ENCODE data around the gene HNF4A. TPM values are rescaled to one million over a fixed set of nuclear protein-coding genes. Genes with fewer than 3 reads are reported as not detected.

HNF4A gene
- total RNA-seq, 2 donors from 2014 or later, result 28.3 to 28.5 TPM

DNA sequence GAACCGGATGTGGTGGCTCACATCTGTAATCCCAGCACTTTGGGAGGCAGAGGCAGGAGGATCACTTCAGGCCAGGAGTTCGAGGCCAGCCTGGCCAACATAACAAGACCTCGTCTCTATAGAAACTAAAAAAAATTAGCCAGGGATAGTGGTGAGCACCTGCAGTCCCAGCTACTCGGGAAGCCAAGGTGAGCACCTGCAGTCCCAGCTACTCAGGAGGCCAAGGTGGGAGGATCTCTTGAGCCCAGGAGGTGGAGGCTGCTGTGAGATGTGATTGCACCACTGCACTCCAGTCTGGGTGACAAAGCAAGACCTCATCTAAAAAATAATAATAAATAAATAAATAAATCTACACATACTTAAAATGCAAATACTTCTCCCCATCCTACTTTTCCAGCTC, 65.0 kb downstream of the HNF4A start:
- no peak for ATAC-seq
- intact Hi-C loops (cut with DNase I), result no loop called here

DNA sequence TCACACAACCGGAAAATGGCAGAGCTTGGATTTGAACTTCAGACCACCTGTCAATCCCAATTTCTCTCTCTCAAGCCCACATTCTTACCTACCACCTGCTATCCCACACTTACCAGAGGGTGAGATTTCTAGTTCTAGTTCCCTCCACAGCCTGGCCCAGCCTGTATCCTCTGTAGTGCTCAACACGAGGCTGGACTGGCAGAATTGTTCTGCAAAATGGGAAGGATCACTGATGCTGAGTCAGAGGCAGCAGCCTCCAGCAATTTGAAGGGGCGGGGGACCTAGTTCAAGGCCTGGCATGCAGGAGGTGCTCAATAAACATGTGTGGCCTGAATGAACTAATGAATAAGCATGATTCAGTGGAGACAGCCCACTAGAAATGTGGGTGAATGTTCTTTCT, 66.6 kb downstream of the HNF4A start:
- intact Hi-C loops (cut with DNase I), result no loop called here
- 62% methylated on average over 3 of the region's 3 CpGs for WGBS, 2 donors
- Histone ChIP-seq H3K4me1 (peaks cover 15% of the 10 kb centered on the region), H3K4me3 (no peak overlapping the region), H3K27me3 (no peaks in the 10 kb centered on the region), H3K36me3 (replicated peaks in 1 of 2; ENCODE audit: insufficient read depth in 1 of 2, low read depth in 2 of 2) (peaks cover 3 to 18% of the 10 kb centered on the region in 2 donors), H3K27ac (no peak overlapping the region), H3K9me3 (no peaks in the 10 kb centered on the region)
- ATAC-seq, result no peak
- no peak for DNase-seq
- TF ChIP-seq POLR2A (IDR thresholded peaks at IDR 0.05), result no peak
- TF ChIP-seq, protein P1, sequence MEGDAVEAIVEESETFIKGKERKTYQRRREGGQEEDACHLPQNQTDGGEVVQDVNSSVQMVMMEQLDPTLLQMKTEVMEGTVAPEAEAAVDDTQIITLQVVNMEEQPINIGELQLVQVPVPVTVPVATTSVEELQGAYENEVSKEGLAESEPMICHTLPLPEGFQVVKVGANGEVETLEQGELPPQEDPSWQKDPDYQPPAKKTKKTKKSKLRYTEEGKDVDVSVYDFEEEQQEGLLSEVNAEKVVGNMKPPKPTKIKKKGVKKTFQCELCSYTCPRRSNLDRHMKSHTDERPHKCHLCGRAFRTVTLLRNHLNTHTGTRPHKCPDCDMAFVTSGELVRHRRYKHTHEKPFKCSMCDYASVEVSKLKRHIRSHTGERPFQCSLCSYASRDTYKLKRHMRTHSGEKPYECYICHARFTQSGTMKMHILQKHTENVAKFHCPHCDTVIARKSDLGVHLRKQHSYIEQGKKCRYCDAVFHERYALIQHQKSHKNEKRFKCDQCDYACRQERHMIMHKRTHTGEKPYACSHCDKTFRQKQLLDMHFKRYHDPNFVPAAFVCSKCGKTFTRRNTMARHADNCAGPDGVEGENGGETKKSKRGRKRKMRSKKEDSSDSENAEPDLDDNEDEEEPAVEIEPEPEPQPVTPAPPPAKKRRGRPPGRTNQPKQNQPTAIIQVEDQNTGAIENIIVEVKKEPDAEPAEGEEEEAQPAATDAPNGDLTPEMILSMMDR (IDR thresholded peaks at IDR 0.05), result no peak

More for the DNA sequence above, 65.0 kb downstream of the HNF4A start:
- Histone ChIP-seq H3K4me3 (no peak overlapping the region), H3K4me1 (peaks cover 15% of the 10 kb centered on the region), H3K27ac (no peak overlapping the region), H3K27me3 (no peaks in the 10 kb centered on the region), H3K9me3 (no peaks in the 10 kb centered on the region), H3K36me3 (replicated peaks in 1 of 2; ENCODE audit: insufficient read depth in 1 of 2, low read depth in 2 of 2) (peaks cover 5 to 18% of the 10 kb centered on the region in 2 donors)
- DNase-seq, result no peak
- WGBS, 2 donors, result 91 to 92% methylated on average over 4 of the region's 4 CpGs
- TF ChIP-seq, protein P1 (IDR thresholded peaks at IDR 0.05), result no peak
- no peak for TF ChIP-seq POLR2A (IDR thresholded peaks at IDR 0.05)

DNA sequence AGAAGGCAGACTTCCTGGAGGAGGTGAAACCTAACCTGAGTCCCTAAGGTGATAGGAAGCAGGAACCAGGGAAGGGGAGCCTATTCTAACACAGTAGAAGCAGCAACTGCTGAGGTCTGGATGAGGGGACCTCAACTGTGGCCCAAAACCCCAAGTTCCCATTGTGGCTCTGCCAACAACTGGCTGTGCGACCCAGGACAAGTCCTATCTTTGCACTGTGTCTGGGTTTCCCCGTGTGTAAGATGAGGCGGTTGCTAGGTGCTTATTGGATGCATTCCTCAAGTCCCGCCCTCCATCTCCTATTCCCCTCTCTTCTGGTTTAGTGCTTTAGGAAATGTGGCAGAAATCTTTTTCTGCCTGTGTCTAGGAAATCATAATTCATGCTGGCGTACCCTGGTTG, 68.0 kb downstream of the HNF4A start:
- Histone ChIP-seq H3K27ac (no peak overlapping the region), H3K4me3 (no peak overlapping the region), H3K9me3 (no peaks in the 10 kb centered on the region), H3K36me3 (replicated peaks in 1 of 2; ENCODE audit: insufficient read depth in 1 of 2, low read depth in 2 of 2) (peaks cover 0 to 16% of the 10 kb centered on the region in 2 donors), H3K27me3 (no peaks in the 10 kb centered on the region), H3K4me1 (peaks cover 7% of the 10 kb centered on the region)
- DNase-seq (no peak), ATAC-seq (no peak)
- 75 to 84% methylated on average over 5 of the region's 5 CpGs for WGBS, 2 donors
- TF ChIP-seq POLR2A (IDR thresholded peaks at IDR 0.05), result no peak
- TF ChIP-seq, protein P1 (IDR thresholded peaks at IDR 0.05), result no peak
- intact Hi-C loops (cut with DNase I), result no loop called here

- intact Hi-C loops (cut with DNase I), result no loop called here
- 74 to 90% methylated on average over 5 to 14 of the region's 14 CpGs for WGBS, 2 donors
- H3K27ac ChIP-seq, result no peak overlapping the region
- H3K4me1 ChIP-seq, result peaks cover 2% of the 10 kb centered on the region
- H3K27me3 ChIP-seq, result no peaks in the 10 kb centered on the region
- peaks cover 0 to 13% of the 10 kb centered on the region in 2 donors for H3K36me3 ChIP-seq (replicated peaks in 1 of 2; ENCODE audit: insufficient read depth in 1 of 2, low read depth in 2 of 2)
- H3K4me3 ChIP-seq, result no peak overlapping the region
- no peaks in the 10 kb centered on the region for H3K9me3 ChIP-seq
- DNase-seq (no peak), ATAC-seq (no peak)
- TF ChIP-seq POLR2A (IDR thresholded peaks at IDR 0.05), result no peak
- TF ChIP-seq, protein P1 (IDR thresholded peaks at IDR 0.05), result no peak
Measured at GRCh38 chr20:44424039-44424495, 68.6 kb downstream of the HNF4A start.

DNA sequence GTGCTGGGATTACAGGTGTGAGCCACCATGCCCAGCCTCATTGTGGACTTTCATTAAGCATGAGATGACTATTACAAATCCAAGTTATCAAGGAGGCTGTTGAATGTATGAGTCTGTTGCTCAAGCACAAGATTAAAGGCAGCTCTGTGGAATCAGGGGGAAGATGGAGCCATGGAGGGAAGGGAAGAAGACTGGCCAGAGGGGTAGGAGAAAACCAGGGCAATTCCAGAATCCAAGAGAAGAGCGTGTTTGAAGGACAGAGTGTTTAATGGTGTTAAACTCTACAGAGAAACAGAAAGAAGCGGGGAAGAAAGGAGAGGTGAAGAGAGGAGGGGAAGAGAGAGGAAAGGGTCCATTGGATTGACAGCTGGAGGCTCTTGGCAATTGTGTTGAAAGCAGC, 70.4 kb downstream of the HNF4A start:
- ATAC-seq, result no peak
- no peak for TF ChIP-seq POLR2A (IDR thresholded peaks at IDR 0.05)
- TF ChIP-seq, protein P1 (IDR thresholded peaks at IDR 0.05), result no peak
- H3K36me3 ChIP-seq (replicated peaks in 1 of 2; ENCODE audit: insufficient read depth in 1 of 2, low read depth in 2 of 2), result peaks cover 0 to 12% of the 10 kb centered on the region in 2 donors
- no peak overlapping the region for H3K4me3 ChIP-seq
- H3K27me3 ChIP-seq, result no peaks in the 10 kb centered on the region
- WGBS, 2 donors, result 93% methylated on average over 2 of the region's 2 CpGs
- no peaks in the 10 kb centered on the region for H3K4me1 ChIP-seq
- intact Hi-C loops (cut with DNase I), result no loop called here
- H3K9me3 ChIP-seq, result no peaks in the 10 kb centered on the region
- DNase-seq, result no peak
- no peak overlapping the region for H3K27ac ChIP-seq

Data from body of pancreas (tissue), 4 donors.